ENCODE results near the gene ITGB1BP1.

DNA sequence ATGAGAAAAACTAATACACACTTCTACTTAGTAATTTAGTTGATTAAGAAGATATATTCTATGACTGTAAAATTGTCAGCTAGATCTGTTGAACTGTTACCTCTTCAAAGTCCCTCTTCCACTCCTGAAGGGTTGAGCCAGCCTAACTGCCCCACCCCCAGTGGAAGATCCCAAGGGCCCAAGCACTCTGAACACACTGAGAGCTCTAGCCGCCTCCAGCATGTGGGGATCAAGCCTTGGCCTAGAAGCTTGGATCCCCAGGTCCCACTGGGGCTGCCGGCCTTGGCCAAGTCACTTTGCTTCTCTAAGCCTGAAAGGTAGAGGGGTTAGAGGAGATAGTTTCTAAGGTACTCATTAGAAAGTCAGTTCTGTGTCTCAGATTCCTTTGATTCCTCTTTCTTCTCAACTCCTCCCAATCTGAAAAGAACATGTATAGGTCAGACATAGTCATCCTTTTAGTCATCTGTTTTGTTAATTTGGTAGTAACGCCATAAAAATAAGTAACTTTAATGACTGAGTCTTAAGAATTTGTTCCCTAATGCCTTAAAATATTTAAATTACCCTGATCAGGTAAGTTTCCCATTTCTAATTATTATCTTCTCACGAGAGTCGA lies 5.7 kb upstream of the ITGB1BP1 start:
- TF ChIP-seq NFIC (IDR thresholded peaks at IDR 0.05) = no peak
- TF ChIP-seq ZBTB7A (IDR thresholded peaks at IDR 0.05; ENCODE audit: low read depth) = no peak
- TF ChIP-seq TAF1 (IDR thresholded peaks at IDR 0.05; ENCODE audit: low read depth) = no peak
- no peak for TF ChIP-seq EP300 (IDR thresholded peaks at IDR 0.05; ENCODE audit: borderline replicate concordance)
- TF ChIP-seq YY1 (IDR thresholded peaks at IDR 0.05; ENCODE audit: low read depth) = no peak
- TF ChIP-seq, protein P1, sequence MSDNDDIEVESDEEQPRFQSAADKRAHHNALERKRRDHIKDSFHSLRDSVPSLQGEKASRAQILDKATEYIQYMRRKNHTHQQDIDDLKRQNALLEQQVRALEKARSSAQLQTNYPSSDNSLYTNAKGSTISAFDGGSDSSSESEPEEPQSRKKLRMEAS (IDR thresholded peaks at IDR 0.05) = no peak
- no peak for TF ChIP-seq RAD21 (IDR thresholded peaks at IDR 0.05; ENCODE audit: low read depth)
- no peak for TF ChIP-seq FOXM1 (IDR thresholded peaks at IDR 0.05; ENCODE audit: borderline replicate concordance, low read depth)
- no peak for TF ChIP-seq EGR1 (IDR thresholded peaks at IDR 0.05)
- TF ChIP-seq CREB1 (IDR thresholded peaks at IDR 0.05; ENCODE audit: low read depth) = no peak
- TF ChIP-seq, protein P2, sequence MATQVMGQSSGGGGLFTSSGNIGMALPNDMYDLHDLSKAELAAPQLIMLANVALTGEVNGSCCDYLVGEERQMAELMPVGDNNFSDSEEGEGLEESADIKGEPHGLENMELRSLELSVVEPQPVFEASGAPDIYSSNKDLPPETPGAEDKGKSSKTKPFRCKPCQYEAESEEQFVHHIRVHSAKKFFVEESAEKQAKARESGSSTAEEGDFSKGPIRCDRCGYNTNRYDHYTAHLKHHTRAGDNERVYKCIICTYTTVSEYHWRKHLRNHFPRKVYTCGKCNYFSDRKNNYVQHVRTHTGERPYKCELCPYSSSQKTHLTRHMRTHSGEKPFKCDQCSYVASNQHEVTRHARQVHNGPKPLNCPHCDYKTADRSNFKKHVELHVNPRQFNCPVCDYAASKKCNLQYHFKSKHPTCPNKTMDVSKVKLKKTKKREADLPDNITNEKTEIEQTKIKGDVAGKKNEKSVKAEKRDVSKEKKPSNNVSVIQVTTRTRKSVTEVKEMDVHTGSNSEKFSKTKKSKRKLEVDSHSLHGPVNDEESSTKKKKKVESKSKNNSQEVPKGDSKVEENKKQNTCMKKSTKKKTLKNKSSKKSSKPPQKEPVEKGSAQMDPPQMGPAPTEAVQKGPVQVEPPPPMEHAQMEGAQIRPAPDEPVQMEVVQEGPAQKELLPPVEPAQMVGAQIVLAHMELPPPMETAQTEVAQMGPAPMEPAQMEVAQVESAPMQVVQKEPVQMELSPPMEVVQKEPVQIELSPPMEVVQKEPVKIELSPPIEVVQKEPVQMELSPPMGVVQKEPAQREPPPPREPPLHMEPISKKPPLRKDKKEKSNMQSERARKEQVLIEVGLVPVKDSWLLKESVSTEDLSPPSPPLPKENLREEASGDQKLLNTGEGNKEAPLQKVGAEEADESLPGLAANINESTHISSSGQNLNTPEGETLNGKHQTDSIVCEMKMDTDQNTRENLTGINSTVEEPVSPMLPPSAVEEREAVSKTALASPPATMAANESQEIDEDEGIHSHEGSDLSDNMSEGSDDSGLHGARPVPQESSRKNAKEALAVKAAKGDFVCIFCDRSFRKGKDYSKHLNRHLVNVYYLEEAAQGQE (IDR thresholded peaks at IDR 0.05; ENCODE audit: low read depth) = no peak
- no peak for TF ChIP-seq CEBPB (IDR thresholded peaks at IDR 0.05)
- TF ChIP-seq, protein P3, sequence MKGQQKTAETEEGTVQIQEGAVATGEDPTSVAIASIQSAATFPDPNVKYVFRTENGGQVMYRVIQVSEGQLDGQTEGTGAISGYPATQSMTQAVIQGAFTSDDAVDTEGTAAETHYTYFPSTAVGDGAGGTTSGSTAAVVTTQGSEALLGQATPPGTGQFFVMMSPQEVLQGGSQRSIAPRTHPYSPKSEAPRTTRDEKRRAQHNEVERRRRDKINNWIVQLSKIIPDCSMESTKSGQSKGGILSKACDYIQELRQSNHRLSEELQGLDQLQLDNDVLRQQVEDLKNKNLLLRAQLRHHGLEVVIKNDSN (IDR thresholded peaks at IDR 0.05) = no peak
